GM13977 (cell line): ENCODE results near the gene HSH2D.

ENCODE experiments used
- DNase-seq: peaks from one replicate; pipeline ENCODE4 v3.0.0; 2012; ENCODE audit warnings: low spot score
- in situ Hi-C: fragments of 300-500 bp; cut with MboI; formaldehyde crosslinking; loops from one replicate; pipeline ENCODE4 v1.12.0; 2022; ENCODE audit warnings: low sequenced_read_pairs, low pct_unique_long_range_greater_than_20kb, mixed read lengths, inconsistent platforms; ENCODE audit not compliant: unreplicated experiment
- TF ChIP-seq, protein P1 (sequence below): IDR thresholded peaks from 2 replicates; pipeline ENCODE4 v1.5.1; 2012; ENCODE audit warnings: mild to moderate bottlenecking, control low read depth; ENCODE audit not compliant: insufficient read depth; ENCODE audit errors: extremely low read depth, missing control alignments

Gene HSH2D

DNA sequence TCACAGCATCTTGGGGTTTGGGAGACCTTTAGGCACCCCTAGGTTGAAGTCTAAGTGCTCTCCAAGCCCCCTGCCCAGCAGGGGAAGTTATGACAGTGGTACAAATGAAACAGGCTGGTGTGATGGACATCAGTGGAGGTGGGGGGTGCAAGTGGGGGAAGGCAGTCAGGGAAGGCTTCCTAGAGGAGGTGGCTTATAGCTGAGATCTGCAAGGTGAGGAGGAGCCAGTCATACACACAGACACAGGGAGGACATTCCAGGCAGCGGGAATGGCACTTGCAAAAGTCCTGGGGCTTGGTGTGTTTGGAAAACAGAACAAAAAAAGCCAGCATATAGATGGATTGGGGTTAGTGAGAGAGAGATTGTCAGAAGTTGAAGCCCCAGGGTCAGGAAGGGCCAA lies 11.6 kb downstream of the HSH2D start:
- DNase-seq, result no peak
- in situ Hi-C loops, result loop anchor here (25.0 kb wide), 1 partner anchor 318 kb away; no protein-coding TSS in a partner anchor
- TF ChIP-seq, protein P1, sequence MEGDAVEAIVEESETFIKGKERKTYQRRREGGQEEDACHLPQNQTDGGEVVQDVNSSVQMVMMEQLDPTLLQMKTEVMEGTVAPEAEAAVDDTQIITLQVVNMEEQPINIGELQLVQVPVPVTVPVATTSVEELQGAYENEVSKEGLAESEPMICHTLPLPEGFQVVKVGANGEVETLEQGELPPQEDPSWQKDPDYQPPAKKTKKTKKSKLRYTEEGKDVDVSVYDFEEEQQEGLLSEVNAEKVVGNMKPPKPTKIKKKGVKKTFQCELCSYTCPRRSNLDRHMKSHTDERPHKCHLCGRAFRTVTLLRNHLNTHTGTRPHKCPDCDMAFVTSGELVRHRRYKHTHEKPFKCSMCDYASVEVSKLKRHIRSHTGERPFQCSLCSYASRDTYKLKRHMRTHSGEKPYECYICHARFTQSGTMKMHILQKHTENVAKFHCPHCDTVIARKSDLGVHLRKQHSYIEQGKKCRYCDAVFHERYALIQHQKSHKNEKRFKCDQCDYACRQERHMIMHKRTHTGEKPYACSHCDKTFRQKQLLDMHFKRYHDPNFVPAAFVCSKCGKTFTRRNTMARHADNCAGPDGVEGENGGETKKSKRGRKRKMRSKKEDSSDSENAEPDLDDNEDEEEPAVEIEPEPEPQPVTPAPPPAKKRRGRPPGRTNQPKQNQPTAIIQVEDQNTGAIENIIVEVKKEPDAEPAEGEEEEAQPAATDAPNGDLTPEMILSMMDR, result no peak

DNA sequence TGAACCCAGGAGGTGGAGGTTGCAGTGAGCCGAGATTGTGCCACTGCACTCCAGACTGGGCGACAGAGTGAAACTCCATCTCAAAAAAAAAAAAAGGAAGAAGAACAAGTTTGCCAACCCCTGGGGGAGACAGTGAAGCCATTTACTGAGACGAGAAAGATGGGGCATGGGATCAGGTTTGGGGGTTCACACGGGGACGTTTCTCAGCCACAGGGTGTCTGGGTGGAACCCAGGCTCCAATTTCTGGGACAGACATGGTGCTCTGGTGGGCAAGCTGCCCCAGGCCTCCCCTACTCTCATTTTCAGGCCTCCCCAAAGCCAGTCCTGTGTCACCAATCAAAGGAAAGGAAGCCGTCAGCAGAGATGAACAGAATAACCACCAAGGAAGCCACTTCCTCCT lies 13.4 kb downstream of the HSH2D start:
- TF ChIP-seq, protein P1, result no peak
- no peak for DNase-seq
- in situ Hi-C loops, result loop anchor here (25.0 kb wide), 1 partner anchor 320 kb away; no protein-coding TSS in a partner anchor

DNA sequence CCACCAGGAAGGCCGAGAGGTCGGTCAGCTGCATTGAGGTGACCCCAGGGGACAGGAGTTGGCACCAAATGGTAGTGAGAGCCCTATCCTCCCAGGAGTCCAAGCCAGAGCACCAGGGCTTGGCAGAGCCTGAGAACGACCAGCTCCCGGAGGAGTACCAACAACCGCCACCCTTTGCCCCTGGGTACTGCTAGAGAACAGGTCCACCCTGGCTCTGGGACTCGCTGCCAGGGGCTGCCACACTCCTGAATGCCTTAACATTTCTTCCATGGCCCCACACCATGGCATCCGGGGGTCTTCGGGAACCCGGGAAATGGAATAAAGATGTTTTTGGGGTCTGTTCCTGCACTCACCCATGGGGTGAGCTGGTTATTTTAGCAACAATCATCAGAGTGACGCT lies 14.1 kb downstream of the HSH2D start:
- DNase-seq, result no peak
- TF ChIP-seq, protein P1, result no peak
- in situ Hi-C loops, result loop anchor here (25.0 kb wide), 1 partner anchor 320 kb away; no protein-coding TSS in a partner anchor

DNA sequence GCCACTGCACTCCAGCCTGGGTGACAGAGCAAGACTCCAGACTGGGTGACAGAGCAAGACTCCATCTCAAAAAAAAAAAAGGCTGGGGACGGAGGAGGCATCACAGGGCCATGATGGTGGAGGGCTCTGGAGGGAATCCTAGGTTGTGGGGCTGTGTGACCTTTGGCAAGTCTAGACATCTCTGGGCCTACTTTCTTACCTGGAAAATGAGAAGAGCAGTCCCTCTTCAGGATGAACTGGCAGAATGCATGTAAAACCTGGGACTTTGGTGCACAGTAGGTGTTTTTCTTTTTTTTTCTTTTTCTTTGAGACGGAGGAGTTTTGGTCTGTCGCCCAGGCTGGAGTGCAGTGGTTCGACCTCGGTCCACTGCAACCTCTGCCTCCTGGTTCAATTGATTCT lies 16.2 kb downstream of the HSH2D start:
- no peak for DNase-seq
- TF ChIP-seq, protein P1, result no peak
- in situ Hi-C loops, result loop anchor here (25.0 kb wide), 1 partner anchor 322 kb away; no protein-coding TSS in a partner anchor

DNA sequence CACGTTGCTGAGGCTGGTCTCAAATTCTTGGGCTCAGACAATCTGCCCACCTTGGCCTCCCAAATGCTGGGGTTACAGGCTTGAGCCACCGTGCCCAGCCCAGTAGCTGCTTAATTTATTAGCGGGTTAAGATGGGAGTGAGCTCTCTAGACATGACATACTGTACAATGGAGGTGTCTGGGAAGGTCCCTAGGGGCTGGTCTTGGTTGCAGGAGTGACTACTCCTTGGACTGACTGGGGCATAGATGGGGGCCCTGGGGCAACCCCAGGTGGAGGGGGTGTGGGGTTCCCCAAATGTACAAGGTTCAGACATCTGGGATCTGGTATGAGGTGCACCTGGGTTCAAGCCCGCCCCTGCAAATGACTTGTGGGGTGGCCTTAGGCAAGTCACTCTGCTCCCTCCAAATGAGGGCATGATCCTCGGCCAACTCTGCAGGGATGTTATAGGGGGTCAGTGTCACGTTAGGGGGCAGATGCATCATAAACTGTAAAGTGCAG lies 17.0 kb downstream of the HSH2D start:
- DNase-seq, result no peak
- in situ Hi-C loops, result loop anchor here (25.0 kb wide), 1 partner anchor 323 kb away; no protein-coding TSS in a partner anchor
- TF ChIP-seq, protein P1, result no peak

DNA sequence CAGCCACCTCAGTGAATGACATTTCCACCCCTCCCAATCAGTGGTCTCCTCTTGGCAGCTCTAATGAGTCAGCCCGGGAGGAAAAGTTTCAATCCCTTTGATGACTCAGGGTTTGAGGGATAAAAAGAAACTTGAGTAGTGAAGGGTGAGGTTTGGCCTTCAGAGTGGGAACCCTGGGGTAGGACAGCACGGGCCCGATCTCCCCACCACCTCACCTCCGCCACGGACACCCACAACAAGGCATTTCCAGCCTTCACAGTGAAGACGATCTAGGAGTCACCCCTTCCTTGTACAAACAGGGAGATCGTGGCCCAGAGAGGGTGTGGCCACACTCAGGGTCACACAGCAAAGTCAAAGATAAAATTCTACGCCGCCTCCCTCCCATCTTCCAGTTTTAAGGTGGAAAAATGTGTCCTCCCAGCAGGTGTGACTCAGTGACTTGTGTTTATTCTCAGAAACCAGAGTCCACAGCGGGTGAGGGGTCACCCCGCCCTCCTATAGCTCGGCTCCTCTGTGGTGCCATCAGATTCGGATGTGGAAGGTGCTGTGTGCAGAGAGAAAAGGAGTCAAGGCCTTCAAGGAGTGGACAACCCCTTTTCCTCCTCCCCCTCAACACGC lies 17.6 kb downstream of the HSH2D start:
- DNase-seq, result no peak
- in situ Hi-C loops, result loop anchor here (25.0 kb wide), 1 partner anchor 324 kb away; no protein-coding TSS in a partner anchor

More for the DNA sequence above, 17.6 kb downstream of the HSH2D start:
- TF ChIP-seq, protein P1, result no peak
